ENCODE measurements around the gene HAGHL. TPM values are rescaled to one million over a fixed set of nuclear protein-coding genes. Genes with fewer than 3 reads are reported as not detected.

HAGHL gene
- total and polyA plus RNA-seq, 2 donors (not counting 3 experiments of a cell fraction or from before 2014, with no cell fraction given): 6.3 to 6.8 TPM

DNA sequence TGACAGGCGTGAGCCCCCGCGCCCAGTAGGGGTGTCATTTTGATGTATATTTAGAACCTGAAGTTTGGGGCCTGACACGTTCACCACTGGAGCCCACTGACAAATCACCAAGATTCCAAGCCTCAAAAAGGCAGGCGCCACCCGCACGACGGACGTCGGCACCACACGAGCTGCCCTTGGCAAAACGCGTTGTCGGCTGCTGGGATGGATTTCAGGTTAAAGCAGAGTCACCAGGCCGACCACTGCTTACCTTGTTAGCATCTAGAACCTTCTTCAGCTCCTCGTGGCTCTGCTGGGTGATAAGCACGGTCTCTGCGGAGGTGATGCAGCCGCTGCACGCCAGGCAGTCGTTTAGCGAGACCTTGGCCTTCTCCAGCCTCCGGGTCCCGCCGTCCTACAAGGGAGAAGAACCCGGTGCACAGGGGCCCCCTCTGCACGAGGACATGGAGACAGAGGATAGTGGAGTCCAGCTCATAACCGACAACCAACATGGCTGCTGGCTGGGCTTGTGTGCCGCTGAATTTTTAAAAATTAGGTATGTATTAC, 10.1 kb downstream of the HAGHL start:
- dilution Hi-C loops (cut with MboI; ENCODE audit: extremely low pct_ligation_motif_present, low sequenced_read_pairs) (no loop called here), intact Hi-C loops (cut with micrococcal nuclease) (no loop called here)
- DNase-seq (ENCODE audit: low read depth, low spot score): no peak
- Histone ChIP-seq H3K4me1 (ENCODE audit: control insufficient read depth, extremely low read depth, insufficient read depth, low read length) (peaks cover 10% of the 10 kb centered on the region), H3K27me3 (ENCODE audit: control insufficient read depth in 2 of 2, insufficient read depth in 2 of 2, low read length in 2 of 2) (no peaks in the 10 kb centered on the region), H3K4me3 (replicated peaks in 1 of 3; ENCODE audit: insufficient read depth in 1 of 3, low read depth in 1 of 3, low read length in 3 of 3) (no peak overlapping the region), H4K20me1 (replicated peaks; ENCODE audit: control insufficient read depth, extremely low read depth, insufficient read depth, low read length) (no peaks in the 10 kb centered on the region), H3K9me1 (replicated peaks; ENCODE audit: control insufficient read depth, extremely low read depth, insufficient read depth, low read length) (no peaks in the 10 kb centered on the region), H3K27ac (ENCODE audit: insufficient read depth, low read depth, low read length) (no peak overlapping the region), H3K4me2 (ENCODE audit: insufficient read depth, low read length) (no peak overlapping the region), H3K9ac (replicated peaks; ENCODE audit: extremely low read depth, insufficient read depth, low read length) (no peak overlapping the region), H3K9me3 (replicated peaks; ENCODE audit: control insufficient read depth, insufficient read depth, low read length) (no peaks in the 10 kb centered on the region), H2AFZ (ENCODE audit: low read depth, low read length) (no peak overlapping the region), H3K79me2 (ENCODE audit: control insufficient read depth, insufficient read depth, low read length) (peaks cover 6% of the 10 kb centered on the region), H3K36me3 (ENCODE audit: control insufficient read depth in 2 of 2, extremely low read depth in 1 of 2, insufficient read depth in 2 of 2, low read length in 2 of 2) (peaks cover 6 to 42% of the 10 kb centered on the region in 2 experiments)
- BruUV-seq (replicated peaks): no TSS peak
- CTCF ChIA-PET: interaction anchor here (0.8 kb wide), 1 partner anchor 9 kb away, joined by 3 read pairs; no protein-coding TSS in a partner anchor
- FAIRE-seq: no peak
- TF ChIP-seq EZH2 (IDR thresholded peaks at IDR 0.05; ENCODE audit: borderline replicate concordance, low read depth, low read length, severe bottlenecking): no peak
- no peak for TF ChIP-seq FOS (IDR thresholded peaks at IDR 0.05; ENCODE audit: borderline replicate concordance, insufficient read depth, low read length)
- no peak for TF ChIP-seq GATA2 (IDR thresholded peaks at IDR 0.05; ENCODE audit: insufficient read depth, insufficient read length, low read depth, low read length)
- TF ChIP-seq, protein P1, sequence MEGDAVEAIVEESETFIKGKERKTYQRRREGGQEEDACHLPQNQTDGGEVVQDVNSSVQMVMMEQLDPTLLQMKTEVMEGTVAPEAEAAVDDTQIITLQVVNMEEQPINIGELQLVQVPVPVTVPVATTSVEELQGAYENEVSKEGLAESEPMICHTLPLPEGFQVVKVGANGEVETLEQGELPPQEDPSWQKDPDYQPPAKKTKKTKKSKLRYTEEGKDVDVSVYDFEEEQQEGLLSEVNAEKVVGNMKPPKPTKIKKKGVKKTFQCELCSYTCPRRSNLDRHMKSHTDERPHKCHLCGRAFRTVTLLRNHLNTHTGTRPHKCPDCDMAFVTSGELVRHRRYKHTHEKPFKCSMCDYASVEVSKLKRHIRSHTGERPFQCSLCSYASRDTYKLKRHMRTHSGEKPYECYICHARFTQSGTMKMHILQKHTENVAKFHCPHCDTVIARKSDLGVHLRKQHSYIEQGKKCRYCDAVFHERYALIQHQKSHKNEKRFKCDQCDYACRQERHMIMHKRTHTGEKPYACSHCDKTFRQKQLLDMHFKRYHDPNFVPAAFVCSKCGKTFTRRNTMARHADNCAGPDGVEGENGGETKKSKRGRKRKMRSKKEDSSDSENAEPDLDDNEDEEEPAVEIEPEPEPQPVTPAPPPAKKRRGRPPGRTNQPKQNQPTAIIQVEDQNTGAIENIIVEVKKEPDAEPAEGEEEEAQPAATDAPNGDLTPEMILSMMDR (IDR thresholded peaks at IDR 0.05; ENCODE audit: extremely low read depth in 1 of 2, insufficient read depth in 1 of 2, low read depth in 1 of 2, low read length in 2 of 2): no peak
- TF ChIP-seq JUN (IDR thresholded peaks at IDR 0.05; ENCODE audit: borderline replicate concordance, insufficient read depth, insufficient read length, low read depth): no peak
- TF ChIP-seq, protein P2, sequence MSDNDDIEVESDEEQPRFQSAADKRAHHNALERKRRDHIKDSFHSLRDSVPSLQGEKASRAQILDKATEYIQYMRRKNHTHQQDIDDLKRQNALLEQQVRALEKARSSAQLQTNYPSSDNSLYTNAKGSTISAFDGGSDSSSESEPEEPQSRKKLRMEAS (IDR thresholded peaks at IDR 0.05; ENCODE audit: insufficient read depth, insufficient read length): no peak
- no peak for TF ChIP-seq MYC (IDR thresholded peaks at IDR 0.05; ENCODE audit: low read depth, low read length)
- TF ChIP-seq POLR2AphosphoS5 (IDR thresholded peaks at IDR 0.05; ENCODE audit: insufficient read depth, low read depth, low read length): no peak
- no peak for TF ChIP-seq POLR2A (IDR thresholded peaks at IDR 0.05; ENCODE audit: low read depth, low read length)
- POLR2A ChIA-PET: no interaction called here
